Thoracic aorta (tissue), 2 donors: ENCODE data around the gene KIRREL3. TPM values are rescaled to one million over a fixed set of nuclear protein-coding genes. Genes with fewer than 3 reads are reported as not detected.

Experiments used
- ATAC-seq: fragments of 150-250 bp; one replicate; pipeline ENCODE4 v1.8.0; 2017; ENCODE audit warnings: low read depth; ENCODE audit not compliant: insufficient number of reproducible peaks, low FRiP score
- DNase-seq: peaks from one replicate; pipeline ENCODE4 v3.0.0-alpha.2; 2020; ENCODE audit warnings: low spot score
- H3K27ac ChIP-seq, 2 donors: fragments of 200-600 bp; sonication (generic); 1 replicate in 1 of 2; 2 replicates in 1 of 2; pipeline ENCODE4 v1.5.1; 2016; ENCODE audit warnings: mild to moderate bottlenecking in 2 of 2, moderate library complexity in 2 of 2
- H3K27me3 ChIP-seq: fragments of 200-600 bp; sonication (generic); replicated peaks from 2 replicates; pipeline ENCODE4 v1.6.0; 2016; ENCODE audit warnings: mild to moderate bottlenecking; ENCODE audit not compliant: insufficient read depth
- H3K36me3 ChIP-seq: fragments of 200-600 bp; sonication (generic); one replicate; pipeline ENCODE4 v1.5.1; 2016
- H3K4me1 ChIP-seq, 2 donors: fragments of 200-600 bp; sonication (generic); 1 replicate in 1 of 2; 2 replicates in 1 of 2; pipeline versions ENCODE4 v1.5.1 to v1.6.0; 2016; ENCODE audit warnings: low read depth in 2 of 2, mild to moderate bottlenecking in 1 of 2; ENCODE audit not compliant: control insufficient read depth in 1 of 2
- H3K4me3 ChIP-seq: fragments of 200-600 bp; sonication (generic); 2 replicates; pipeline ENCODE4 v1.5.1; 2016; ENCODE audit warnings: mild to moderate bottlenecking
- H3K9me3 ChIP-seq: fragments of 200-600 bp; sonication (generic); 2 replicates; pipeline ENCODE4 v1.5.1; 2016
- total RNA-seq, 2 donors: library from RNA; depleted of rRNA; stranded (reverse); fragments of >200 nt; gene quantifications; one replicate each; pipeline versions ENCODE4 v1.1.0 to v1.2.3, GENCODE V29; 2016
- TF ChIP-seq, protein P1 (sequence below): fragments of 200-600 bp; sonication (generic); IDR thresholded peaks from one replicate; pipeline ENCODE4 v1.5.1; 2019; ENCODE audit warnings: antibody characterized with exemption

KIRREL3 gene
- total RNA-seq, 2 donors from 2014 or later = not detected

DNA sequence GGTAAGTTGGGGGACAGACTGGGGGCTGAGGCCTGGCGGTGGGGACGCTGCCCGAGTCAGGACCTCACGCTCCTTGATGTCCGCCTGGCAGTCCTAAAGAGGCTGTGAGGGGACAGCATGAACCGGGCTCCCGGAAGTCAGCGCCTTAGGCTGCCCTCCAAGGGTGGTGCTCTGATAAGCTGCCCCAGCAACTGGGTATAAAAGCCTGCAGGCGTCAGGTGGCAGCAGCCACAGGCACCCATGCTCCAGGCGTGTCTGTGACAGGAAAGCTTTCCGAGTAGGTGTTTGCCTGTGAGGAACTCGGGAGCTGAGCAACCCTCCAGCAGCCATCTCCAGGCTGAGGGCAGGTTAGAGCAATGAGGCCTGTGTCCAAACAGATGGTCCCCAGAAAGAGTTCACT lies 592.1 kb downstream of the KIRREL3 start:
- H3K4me3 ChIP-seq = no peak overlapping the region
- H3K27ac ChIP-seq = no peak overlapping the region
- TF ChIP-seq, protein P1, sequence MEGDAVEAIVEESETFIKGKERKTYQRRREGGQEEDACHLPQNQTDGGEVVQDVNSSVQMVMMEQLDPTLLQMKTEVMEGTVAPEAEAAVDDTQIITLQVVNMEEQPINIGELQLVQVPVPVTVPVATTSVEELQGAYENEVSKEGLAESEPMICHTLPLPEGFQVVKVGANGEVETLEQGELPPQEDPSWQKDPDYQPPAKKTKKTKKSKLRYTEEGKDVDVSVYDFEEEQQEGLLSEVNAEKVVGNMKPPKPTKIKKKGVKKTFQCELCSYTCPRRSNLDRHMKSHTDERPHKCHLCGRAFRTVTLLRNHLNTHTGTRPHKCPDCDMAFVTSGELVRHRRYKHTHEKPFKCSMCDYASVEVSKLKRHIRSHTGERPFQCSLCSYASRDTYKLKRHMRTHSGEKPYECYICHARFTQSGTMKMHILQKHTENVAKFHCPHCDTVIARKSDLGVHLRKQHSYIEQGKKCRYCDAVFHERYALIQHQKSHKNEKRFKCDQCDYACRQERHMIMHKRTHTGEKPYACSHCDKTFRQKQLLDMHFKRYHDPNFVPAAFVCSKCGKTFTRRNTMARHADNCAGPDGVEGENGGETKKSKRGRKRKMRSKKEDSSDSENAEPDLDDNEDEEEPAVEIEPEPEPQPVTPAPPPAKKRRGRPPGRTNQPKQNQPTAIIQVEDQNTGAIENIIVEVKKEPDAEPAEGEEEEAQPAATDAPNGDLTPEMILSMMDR = no peak
- peaks cover 3 to 7% of the 10 kb centered on the region in 2 donors for H3K4me1 ChIP-seq
- ATAC-seq (no peak), DNase-seq (no peak)
- H3K27me3 ChIP-seq = no peaks in the 10 kb centered on the region
- H3K9me3 ChIP-seq = no peaks in the 10 kb centered on the region
- peaks cover 12% of the 10 kb centered on the region for H3K36me3 ChIP-seq

DNA sequence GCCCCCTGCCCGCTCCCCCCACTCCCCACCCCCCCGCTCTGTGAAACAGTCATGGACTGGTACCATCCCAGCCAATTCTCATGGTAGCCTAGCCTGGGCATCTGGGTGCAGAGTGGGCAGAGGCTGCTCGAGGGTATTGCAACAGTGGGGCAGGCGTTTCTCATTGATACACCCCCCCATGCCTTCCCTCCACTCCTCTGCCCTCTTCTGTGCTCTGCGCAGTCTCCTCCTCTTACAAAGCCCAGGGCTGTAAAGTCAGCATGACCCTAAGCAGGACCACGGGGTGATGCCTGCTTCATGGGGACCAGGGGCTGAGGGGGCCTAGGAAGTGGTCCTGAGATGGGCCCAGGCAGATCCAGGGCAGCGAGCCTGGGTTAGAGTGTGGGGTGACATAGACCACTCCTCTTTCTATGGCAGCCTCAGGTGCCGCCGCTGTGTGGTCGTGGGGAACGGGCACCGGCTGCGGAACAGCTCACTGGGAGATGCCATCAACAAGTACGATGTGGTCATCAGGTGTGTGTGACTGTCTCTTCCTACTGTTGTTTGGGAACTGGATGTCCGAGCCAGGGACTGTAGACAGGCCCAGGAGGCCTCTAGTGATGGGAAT lies 592.8 kb downstream of the KIRREL3 start:
- Histone ChIP-seq H3K4me3 (no peak overlapping the region), H3K27me3 (no peaks in the 10 kb centered on the region), H3K9me3 (no peaks in the 10 kb centered on the region), H3K4me1 (peaks cover 3 to 6% of the 10 kb centered on the region in 2 donors), H3K27ac (no peak overlapping the region), H3K36me3 (peaks cover 12% of the 10 kb centered on the region)
- no peak for DNase-seq
- TF ChIP-seq, protein P1 = no peak
- ATAC-seq = no peak

DNA sequence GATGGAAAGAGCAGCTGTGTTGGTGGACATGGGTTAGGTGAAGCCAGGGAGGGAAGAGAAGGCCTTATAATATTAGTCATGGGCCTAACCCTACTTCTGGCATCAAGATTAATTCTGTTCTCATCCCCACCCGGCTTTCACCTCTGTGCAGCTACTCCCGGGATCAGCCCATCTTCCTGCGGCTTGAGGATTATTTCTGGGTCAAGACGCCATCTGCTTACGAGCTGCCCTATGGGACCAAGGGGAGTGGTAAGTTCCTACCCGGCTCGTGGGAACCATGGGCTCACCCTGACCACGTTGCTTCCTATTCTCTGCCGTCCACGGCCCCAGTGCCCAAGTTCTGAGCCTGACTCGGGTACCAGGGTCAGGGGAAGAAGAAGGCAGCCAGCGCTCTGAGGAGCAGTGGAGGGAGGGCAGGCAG lies 593.5 kb downstream of the KIRREL3 start:
- H3K4me1 ChIP-seq = peaks cover 3 to 6% of the 10 kb centered on the region in 2 donors
- no peaks in the 10 kb centered on the region for H3K27me3 ChIP-seq
- peaks cover 12% of the 10 kb centered on the region for H3K36me3 ChIP-seq
- DNase-seq (no peak), ATAC-seq (no peak)
- H3K27ac ChIP-seq = no peak overlapping the region
- H3K4me3 ChIP-seq = no peak overlapping the region
- no peaks in the 10 kb centered on the region for H3K9me3 ChIP-seq
- TF ChIP-seq, protein P1 = no peak

DNA sequence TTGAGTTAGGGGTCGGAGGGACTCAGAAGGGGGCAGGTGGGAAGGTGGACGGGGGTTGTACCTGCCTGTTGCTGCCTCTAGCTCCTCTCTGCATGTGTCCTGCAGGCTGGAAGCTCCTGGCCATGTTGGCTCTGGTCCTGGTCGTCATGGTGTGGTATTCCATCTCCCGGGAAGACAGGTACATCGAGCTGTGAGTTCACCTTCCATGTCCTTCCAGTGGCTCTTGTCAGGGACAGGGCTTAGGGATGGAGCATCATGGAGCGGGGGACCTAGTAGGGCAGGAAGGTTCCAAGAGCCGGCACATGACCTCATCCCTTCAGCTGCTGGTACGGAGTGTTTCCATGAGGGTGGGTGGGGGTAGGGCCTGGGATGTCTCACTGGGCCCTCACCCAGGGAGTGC lies 594.2 kb downstream of the KIRREL3 start:
- no peak for ATAC-seq
- Histone ChIP-seq H3K4me1 (peaks cover 3 to 6% of the 10 kb centered on the region in 2 donors), H3K36me3 (peaks cover 12% of the 10 kb centered on the region), H3K27ac (no peak overlapping the region), H3K27me3 (no peaks in the 10 kb centered on the region), H3K9me3 (no peaks in the 10 kb centered on the region), H3K4me3 (no peak overlapping the region)
- DNase-seq = no peak
- TF ChIP-seq, protein P1 = no peak

DNA sequence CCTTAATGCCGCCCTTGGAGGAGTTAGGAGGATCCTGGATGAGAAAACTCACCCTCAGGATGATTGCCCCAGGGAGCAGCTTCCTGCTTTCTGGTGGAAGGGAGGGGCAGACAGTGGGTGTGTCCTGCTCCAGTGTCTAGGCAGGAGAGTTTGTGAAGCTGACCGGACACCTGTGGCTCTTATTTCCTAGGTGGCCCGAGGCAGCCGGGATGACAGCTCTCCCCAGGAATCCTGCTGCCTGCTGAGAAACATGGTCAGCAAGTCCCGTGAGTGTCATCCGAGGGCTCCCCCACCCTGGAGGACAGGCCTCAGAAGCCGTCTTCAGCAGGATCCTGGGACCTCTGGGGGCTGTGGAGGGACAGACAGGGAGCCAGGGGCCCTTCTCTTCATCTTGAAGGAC lies 594.7 kb downstream of the KIRREL3 start:
- DNase-seq = no peak
- ATAC-seq = no peak
- Histone ChIP-seq H3K27ac (no peak overlapping the region), H3K4me3 (no peak overlapping the region), H3K27me3 (no peaks in the 10 kb centered on the region), H3K36me3 (peaks cover 12% of the 10 kb centered on the region), H3K9me3 (no peaks in the 10 kb centered on the region), H3K4me1 (peaks cover 3 to 6% of the 10 kb centered on the region in 2 donors)
- TF ChIP-seq, protein P1 = no peak
